ENCODE data around the gene SSB. TPM values are rescaled to one million over a fixed set of nuclear protein-coding genes. Genes with fewer than 3 reads are reported as not detected.

SSB gene
- total and polyA plus RNA-seq, 9 of the 15 experiments (the other 6 are each of a cell fraction or from before 2014, with no cell fraction given): 317 to 849 (median 515) TPM

- TF ChIP-seq ZBTB5 (IDR thresholded peaks at IDR 0.05) (no peak), ZNF512 (tag; IDR thresholded peaks at IDR 0.05) (no peak), TAL1 (IDR thresholded peaks at IDR 0.05) (no peak), CREBBP (IDR thresholded peaks at IDR 0.05; ENCODE audit: low read depth, low read length) (no peak), GTF2A2 (tag; IDR thresholded peaks at IDR 0.05) (no peak), ZSCAN29 (IDR thresholded peaks at IDR 0.05) (no peak), ZNF217 (CRISPR knock-in tag; IDR thresholded peaks at IDR 0.05) (no peak), PTRF (tag; IDR thresholded peaks at IDR 0.05) (no peak), NFIX (CRISPR knock-in tag; IDR thresholded peaks at IDR 0.05; ENCODE audit: low read depth) (no peak), SP1 (CRISPR knock-in tag; IDR thresholded peaks at IDR 0.05) (0 out of 2 replicates have a peak, but pooled peaks have one; percentile 28), BDP1 (IDR thresholded peaks at IDR 0.05; ENCODE audit: insufficient read depth, insufficient read length) (no peak), ZNF174 (CRISPR knock-in tag; IDR thresholded peaks at IDR 0.05) (no peak), ZNF354B (CRISPR knock-in tag; IDR thresholded peaks at IDR 0.05) (no peak), BMI1 (IDR thresholded peaks at IDR 0.05; ENCODE audit: low read length) (no peak), KDM2B (CRISPR knock-in tag; IDR thresholded peaks at IDR 0.05) (no peak), MAZ (CRISPR knock-in tag; conservative IDR thresholded peaks at IDR 0.05 in 1 of 2, IDR thresholded peaks at IDR 0.05 in 1 of 2) (no peak), MAFG (tag; conservative IDR thresholded peaks at IDR 0.05) (no peak), RBBP5 (IDR thresholded peaks at IDR 0.05; ENCODE audit: borderline replicate concordance, insufficient read depth, low read length, poor library complexity, severe bottlenecking) (no peak), TGIF2 (CRISPR knock-in tag; IDR thresholded peaks at IDR 0.05) (no peak), PHF21A (IDR thresholded peaks at IDR 0.05; ENCODE audit: borderline replicate concordance, low read depth) (no peak), TFAP4 (CRISPR knock-in tag; IDR thresholded peaks at IDR 0.05; ENCODE audit: borderline replicate concordance) (no peak), JUND (IDR thresholded peaks at IDR 0.05; ENCODE audit: borderline replicate concordance, low read depth, low read length) (0 out of 2 replicates have a peak, but pooled peaks have one; percentile 10), JUND (tag; IDR thresholded peaks at IDR 0.05; ENCODE audit: borderline replicate concordance, low read depth, low read length) (no peak), ATF7 (IDR thresholded peaks at IDR 0.05) (no peak)
Observed at GRCh38 chr2:169767243-169767888, 31.3 kb upstream of the SSB start (continued).
